Globus pallidus (tissue), 1 donor: ENCODE results near the gene RET.

ENCODE experiments used
- DNase-seq: peaks from one replicate; pipeline ENCODE4 v3.0.0-alpha.2; 2015; ENCODE audit warnings: low spot score

The RET gene

DNA sequence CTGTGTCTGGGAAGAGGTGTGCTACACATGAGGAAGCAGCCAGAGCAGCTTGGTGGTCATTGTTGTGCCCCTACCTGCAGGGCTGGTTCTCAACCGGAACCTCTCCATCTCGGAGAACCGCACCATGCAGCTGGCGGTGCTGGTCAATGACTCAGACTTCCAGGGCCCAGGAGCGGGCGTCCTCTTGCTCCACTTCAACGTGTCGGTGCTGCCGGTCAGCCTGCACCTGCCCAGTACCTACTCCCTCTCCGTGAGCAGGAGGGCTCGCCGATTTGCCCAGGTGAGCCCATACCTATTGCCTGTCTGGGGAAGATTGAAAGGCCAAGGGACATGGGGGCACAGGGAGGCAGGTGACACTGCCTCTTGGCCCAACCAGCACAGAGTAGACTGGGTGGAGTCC lies 32.1 kb downstream of the RET start:
- no peak for DNase-seq

DNA sequence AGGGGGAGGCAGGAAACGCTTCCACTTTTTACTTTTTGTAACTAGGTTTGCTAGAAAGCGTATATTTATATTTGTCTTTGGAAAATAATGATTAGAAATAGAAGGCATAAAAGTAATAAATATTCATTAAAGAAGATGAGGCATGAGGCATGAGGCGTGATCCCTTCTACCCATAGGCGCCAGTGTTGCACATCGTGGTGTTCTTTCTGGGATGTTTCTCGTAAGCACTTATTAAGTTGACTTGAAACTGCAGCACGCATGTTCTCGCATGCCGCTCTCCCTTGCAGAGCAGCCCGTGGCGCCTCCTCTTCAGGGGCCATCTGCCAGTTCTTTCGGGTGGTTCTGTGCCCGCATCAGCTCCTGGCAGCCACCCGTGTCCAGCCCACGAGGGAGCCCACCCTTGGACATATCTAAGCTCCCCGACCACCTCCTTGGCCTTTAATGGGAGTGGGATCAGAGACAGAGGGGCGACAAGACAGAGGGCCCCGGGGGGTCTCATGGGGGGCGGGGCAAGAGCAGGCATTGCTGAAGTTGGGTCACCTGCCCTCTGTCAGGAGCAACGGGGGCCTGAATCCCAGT lies 32.9 kb downstream of the RET start:
- no peak for DNase-seq

DNA sequence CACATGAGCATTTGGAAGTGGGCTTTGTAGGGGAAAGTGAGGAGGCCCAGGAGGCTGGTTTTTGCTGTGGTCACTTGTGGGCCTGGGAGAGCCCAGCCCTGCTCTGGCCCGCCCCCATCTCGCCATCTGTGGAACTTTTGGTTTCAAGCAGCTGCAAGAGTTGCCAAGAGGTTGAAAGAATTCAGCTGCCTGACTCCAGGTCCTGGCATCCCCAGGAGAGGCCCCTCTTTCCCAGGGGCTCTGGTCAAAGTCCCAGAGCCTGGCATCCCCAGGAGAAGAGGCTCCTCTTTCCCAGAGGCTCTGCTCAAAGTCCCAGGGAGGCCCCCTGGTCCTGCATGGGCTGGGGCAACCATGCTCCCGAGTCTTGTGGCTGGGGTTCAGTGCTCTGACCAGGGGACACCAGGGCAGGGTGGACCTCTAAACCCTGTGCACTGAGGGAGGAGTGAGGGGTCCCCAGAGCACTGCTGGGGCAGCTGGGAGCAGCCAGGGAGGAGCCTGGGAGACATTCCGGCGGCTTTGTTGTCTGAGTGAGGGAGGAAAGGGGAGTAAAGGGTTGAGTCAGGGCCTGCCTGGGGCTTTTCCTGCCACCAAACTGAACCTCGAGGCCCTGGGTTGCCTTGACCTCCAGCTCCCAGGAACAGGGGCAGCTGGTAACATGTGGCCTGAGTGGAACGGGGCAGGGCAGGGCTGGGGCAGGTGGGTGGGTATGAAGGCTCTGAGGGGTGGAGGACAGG lies 33.6 kb downstream of the RET start:
- no peak for DNase-seq

DNA sequence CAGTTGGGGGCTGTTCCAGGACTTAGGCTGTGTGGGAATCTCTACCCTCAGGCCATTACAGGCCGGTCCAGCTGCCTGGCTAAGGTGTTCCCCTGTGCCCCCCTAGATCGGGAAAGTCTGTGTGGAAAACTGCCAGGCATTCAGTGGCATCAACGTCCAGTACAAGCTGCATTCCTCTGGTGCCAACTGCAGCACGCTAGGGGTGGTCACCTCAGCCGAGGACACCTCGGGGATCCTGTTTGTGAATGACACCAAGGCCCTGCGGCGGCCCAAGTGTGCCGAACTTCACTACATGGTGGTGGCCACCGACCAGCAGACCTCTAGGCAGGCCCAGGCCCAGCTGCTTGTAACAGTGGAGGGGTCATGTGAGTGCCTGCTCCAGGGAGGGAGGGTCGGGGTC lies 34.2 kb downstream of the RET start:
- no peak for DNase-seq

DNA sequence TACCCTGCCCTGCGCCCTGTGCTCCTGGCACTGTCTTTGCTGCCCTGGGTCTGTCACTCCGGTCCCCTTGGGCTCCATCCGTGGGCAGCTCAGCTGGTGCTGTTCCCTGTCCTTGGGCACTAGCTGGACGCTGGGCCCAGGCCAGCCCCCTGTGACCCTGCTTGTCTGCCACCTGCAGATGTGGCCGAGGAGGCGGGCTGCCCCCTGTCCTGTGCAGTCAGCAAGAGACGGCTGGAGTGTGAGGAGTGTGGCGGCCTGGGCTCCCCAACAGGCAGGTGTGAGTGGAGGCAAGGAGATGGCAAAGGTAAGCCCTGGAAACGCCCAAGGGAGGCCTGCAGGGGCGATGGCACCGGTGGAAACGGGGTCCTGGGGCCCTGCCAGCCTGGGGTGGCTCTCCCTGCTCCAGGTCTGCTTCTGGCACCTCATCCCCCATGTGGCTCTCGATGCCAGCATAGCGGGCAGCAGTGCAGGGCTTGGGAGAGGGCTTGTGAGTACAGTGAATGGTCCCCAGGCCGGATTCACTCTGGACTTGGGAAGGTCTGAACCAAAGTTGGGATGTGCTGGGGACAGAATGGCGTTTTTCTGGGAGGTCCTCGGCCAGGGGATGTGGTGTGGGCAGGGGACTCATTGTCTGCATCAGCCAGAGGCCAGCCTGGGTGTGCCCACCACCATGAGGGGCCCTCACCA lies 35.2 kb downstream of the RET start:
- DNase-seq: no peak

DNA sequence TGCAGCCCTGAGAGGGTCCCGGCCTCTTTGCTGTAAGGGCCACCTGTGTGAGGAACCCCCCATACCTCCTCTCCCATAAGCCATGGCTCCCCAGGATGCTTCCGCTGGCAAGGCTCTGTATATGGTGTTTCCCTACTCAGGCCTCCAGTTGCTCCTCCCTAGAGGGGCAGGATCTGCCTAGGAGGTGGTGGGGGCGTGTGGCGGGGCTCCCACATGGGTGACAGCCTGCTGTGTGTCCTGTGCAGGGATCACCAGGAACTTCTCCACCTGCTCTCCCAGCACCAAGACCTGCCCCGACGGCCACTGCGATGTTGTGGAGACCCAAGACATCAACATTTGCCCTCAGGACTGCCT lies 35.7 kb downstream of the RET start:
- DNase-seq: no peak

DNA sequence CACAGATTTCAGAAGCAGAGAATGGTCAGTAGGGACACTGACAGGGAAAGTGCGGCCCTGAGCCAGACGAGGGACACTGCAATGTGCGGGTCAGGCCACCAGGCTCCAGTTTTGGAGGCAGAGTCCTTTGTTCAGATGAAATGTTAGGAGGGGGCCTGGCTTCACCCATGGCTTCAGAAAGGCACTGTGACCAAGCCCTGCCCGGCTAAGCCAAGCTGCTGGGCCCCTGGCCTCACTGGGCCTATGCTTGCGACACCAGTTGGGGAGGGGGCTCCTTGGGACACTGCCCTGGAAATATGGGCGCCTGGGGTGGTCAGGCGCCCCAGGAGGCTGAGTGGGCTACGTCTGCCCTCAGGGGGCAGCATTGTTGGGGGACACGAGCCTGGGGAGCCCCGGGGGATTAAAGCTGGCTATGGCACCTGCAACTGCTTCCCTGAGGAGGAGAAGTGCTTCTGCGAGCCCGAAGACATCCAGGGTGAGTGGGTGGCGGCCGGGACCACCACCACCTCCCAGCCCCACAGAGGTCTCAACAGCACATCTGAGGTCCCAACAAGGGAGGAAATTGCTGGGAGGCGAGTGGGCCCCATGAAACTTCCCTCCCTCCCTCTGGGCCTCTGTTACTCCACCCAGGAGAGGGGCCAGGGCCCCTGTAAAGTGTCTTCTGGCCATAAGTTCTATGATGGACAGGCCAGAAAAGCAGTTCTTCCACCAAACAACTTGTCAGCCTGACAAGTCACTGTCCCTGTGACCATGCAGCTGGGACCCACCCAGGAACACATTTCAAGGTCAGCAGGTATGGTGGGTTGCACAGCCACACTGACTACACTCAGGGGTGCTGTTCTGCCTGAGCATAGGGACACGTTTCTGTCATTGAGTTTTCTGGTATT lies 36.6 kb downstream of the RET start:
- no peak for DNase-seq

DNA sequence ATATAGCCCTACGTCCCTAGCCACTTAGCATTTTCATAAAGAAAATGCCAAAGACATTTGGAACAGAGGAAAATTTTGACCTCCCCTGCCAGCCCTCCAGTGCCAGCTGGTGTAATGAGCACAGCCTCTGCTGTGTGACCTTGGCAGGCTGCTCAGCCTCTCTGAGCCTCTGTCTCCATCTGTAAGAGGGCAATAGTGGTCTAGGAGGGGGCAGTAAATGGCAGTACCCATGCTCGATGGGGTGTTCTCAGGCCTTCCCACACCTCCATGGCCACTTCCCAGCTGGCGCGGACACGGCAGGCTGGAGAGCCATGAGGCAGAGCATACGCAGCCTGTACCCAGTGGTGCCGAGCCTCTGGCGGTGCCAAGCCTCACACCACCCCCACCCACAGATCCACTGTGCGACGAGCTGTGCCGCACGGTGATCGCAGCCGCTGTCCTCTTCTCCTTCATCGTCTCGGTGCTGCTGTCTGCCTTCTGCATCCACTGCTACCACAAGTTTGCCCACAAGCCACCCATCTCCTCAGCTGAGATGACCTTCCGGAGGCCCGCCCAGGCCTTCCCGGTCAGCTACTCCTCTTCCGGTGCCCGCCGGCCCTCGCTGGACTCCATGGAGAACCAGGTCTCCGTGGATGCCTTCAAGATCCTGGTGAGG lies 37.3 kb downstream of the RET start:
- no peak for DNase-seq

DNA sequence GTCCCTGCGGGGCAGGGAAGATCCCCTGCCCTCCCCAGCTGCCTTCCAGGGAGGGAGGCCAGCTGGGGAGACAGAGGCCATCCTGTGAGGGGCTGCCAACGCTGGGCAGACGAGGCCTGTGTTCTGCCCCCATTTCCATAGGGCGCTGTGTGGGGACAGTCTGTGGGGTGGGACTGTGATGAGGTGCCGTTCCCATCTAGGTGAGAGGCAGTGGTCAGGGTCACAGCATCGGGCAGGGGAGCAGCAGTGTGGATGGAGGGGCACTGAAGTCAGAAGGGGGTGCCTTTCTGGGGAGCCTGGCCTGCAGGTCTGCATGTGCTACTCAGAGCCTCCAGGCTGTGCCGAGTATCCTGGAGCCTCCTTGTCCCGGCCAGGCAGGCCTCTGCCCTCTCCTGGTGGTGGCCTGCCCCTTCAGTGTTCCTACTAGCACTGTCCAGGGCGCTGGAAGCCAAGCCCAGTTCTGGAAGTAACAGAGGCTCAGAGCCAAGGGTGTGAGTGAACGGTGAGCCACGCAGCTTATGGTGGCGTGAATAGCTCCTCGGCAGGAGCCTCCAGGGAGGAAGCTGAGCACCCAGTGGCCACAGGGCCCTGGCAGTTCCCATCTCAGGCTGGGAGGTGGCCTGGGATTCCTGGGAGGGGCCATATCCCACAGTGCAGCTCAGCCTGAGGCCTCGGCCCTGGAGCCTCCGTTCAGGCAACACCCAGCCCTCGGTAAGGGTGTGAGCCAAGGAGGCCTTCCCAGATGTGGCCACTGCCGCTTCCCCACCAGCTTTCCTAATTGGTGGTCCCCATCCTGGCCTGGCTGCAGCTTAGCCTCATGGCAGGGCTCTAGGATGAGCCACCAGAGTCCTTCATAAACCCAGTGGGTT lies 38.1 kb downstream of the RET start:
- no peak for DNase-seq

DNA sequence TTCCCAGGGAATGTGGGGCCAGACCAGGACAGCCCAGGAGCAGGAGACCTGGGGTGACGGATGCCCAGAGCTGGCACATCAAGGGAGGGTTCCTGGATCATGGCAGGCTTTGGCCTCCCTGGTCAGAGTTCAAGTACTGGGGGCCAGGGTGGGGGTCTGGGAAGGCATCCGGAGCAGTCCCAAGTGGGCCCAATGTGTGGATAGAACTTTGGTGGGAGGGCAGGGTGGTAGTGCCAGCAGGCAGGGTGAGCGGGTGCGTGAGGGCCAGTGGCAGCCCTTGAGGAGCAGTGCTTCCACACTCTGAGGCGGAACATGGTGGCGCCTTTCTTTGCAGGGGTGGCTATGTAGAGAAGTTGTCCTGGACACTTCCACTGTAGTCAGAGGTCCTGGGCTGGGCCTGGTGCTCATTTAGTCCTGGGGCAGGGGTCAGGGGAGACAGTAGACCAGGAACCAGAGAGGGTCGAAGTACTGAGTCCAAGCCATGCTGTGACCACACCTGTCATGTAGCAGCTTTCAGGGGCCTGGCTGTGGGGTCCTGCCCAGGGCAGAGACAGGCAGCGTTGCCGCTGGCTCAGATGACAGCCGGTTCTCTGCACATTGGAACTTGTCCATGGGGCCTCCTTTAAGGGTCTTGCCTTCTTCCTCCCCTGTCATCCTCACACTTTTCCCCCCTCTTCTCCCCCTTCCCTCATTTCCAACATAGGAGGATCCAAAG lies 39.2 kb downstream of the RET start:
- no peak for DNase-seq

DNA sequence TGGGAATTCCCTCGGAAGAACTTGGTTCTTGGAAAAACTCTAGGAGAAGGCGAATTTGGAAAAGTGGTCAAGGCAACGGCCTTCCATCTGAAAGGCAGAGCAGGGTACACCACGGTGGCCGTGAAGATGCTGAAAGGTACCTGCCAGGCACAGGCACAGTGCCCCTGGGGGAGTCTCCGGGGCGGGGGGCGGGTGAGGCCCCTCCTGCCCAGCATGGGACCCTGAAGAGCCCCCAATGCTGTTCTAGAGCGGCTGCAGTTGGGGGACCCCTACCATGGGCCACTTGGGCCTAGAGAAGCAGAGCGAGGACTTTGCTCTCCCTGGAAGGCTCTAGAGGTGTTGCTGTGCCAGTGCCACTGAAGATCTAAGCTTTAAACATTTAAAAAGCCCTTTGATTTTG lies 39.7 kb downstream of the RET start:
- DNase-seq: no peak

DNA sequence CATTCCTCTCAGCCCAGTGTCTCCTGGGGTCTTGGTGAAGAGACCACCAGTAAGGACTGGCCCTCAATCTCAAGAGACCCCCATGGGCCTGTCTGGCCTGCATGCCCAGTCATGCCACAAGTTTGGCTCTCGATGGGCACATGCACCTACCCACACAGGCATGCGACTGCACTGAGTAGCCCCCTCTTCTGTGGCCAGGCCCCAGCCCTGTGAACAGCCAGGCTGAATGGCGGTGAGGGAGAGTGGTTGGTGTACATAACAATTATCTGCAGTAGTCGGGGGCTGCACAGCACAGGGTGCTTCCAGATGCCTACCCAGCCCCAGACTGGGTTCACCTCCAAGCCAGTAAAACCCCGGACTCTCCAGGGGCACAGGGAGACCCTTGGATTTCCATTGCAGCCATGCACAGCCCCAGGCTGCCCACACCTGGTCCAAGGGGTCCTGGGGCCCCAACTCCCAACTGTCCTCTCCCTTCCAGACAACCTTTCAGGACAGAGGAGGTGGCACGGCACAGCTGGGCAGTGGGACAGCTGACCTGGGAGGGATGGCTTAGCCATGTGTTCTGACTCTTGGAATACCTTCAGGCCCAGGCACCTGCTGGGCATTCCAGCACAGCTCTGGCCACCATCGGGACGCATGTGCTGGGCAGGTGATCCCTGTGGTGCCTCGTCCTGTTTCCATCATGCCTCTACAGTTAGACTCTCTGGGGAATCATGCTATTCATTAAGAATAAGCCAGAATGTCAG lies 40.3 kb downstream of the RET start:
- DNase-seq: no peak

DNA sequence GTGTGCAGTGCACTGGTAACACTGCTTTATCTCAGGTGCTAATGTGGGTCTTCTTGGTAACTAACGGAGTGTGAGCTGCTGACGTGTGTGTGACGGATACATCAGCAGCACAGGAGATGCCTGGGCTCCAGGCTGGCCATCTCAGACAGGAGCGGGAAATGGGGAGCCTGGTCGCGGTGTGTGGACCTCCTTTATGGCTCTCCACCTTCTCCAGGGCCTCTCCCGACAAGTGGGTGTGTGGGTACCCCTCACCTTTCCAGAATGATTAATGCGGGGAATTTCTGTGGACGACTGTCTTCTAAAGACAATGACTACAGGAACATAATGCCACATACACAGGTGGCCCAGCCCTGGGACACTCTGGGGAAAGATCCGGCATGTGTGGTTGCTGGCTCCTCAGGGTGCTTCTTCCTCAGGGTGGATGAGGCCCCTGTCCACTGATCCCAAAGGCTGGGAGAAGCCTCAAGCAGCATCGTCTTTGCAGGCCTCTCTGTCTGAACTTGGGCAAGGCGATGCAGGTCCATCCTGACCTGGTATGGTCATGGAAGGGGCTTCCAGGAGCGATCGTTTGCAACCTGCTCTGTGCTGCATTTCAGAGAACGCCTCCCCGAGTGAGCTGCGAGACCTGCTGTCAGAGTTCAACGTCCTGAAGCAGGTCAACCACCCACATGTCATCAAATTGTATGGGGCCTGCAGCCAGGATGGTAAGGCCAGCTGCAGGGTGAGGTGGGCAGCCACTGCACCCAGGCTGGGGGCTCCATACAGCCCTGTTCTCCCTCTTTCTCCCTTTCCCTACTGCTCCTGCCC lies 41.1 kb downstream of the RET start:
- DNase-seq: no peak

DNA sequence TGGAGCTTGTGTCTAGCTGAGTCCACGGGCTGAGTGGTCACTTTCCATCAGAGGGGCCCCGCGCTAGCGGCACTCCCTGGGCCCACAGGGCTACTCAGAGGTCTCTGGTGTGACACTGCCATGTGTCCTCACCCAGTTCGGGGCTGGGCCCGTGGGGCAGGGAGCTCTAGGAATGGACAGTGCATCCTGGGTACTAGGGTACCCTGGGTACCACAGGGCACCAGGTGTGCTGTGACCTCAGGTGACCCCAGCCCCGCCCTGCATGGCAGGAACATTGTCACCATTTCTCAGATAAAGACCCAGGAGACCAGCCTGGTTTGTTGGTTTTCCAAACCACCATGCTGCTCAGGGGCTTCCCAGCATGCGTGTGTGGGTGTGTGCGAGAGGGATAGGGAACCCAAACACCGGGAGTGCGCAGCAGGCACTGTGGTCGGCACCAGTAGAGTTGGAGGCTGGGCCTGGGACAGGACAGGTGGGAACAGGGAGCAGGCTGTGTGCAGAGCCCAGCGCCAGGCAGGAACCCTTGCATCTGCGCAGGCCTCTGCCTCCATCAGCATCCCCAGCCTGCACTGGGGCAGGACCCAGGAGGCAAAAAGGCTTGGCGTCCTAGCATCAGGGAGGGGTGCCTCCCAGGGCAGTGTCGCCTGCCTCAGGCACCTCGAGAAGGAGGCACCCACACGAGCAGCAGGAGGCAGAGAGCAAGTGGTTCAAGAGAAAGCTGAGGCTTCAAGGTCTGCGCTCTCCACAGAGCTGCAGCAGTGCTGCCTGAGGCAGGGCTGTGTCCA lies 42.0 kb downstream of the RET start:
- DNase-seq: no peak

DNA sequence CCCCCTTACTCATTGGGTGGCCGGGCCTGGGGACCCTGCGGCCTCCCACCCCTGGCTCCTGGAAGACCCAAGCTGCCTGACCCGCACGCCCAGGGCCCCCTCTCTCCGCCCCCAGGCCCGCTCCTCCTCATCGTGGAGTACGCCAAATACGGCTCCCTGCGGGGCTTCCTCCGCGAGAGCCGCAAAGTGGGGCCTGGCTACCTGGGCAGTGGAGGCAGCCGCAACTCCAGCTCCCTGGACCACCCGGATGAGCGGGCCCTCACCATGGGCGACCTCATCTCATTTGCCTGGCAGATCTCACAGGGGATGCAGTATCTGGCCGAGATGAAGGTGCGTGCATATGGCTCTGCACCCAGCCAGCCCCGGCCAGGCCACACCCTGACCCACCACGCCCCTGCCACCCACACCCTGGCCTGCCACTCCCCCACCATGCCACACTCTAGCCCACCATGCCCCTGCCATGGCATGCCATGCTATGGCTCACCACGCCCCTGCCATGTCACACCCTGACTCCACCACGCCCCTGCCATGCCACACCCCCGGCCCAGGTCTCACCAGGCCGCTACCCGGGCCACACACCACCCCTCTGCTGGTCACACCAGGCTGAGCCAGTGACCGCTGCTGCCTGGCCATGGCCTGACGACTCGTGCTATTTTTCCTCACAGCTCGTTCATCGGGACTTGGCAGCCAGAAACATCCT lies 42.7 kb downstream of the RET start:
- no peak for DNase-seq

DNA sequence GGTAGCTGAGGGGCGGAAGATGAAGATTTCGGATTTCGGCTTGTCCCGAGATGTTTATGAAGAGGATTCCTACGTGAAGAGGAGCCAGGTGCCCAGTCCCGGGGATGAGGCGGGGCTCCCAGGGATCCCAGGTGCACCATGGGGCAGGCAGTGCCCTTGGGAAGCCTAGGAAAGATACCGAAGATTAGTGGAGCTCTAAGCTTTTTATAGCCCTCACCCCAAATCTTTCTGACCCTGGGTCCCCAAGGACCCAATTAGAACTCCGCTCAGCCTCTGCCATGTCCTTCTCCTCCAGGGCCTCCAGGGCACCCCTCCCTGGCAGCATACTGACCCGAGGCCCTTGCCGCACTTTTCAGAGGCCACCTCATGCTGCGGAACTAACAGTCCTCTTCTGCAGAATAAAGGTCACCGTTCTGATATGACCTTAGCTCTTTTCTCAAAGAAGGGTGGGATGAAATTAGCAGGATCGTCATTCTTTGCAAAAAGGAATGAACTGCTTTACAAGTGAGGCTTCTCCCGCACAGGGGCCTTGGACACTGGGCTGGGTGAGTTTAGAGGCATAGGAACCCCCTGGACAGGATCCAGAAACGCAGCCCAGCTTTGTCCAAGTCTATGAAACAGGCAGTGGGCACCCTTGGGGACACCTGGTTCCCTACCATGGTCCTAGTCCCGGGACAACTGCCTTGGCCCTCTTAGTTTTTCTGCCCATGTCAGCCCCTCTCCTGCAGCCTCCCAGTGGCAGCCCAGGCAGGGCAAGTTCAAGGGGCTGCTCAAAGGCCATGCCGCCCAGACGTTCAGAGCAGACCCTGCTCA lies 43.5 kb downstream of the RET start:
- no peak for DNase-seq

DNA sequence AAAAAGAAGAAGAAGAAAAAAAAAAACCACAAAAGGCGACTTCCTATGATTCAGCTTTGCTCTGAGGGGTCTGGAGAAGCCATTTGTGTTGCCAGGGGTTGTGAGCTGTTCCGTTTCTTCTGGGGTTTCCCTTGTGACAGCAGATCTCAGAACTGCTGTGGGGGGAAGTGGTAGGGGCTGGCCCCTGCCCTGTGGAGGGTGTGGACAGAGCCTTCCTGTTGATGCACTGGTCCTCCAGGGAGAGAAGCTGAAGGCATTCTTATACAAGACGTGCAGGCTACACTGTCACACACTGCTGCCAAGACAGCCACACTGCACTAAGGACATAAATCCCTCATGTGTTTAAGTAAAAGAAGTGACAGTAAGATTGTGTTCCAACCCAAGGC lies 44.1 kb downstream of the RET start:
- no peak for DNase-seq
